H1 (cell line): ENCODE data around the gene CEACAM20. TPM values are rescaled to one million over a fixed set of nuclear protein-coding genes. Genes with fewer than 3 reads are reported as not detected.

Source experiments
- CTCF ChIA-PET: fragments of 300-600 bp; sonication (Branson Sonifier 250); formaldehyde crosslinking; loops from one replicate; lab custom pipeline; 2021; ENCODE audit not compliant: partially characterized antibody; lab: Charles Lee
- POLR2A ChIA-PET: fragments of 300-600 bp; sonication (Branson Sonifier 250); formaldehyde crosslinking; loops from one replicate; lab custom pipeline; 2021; ENCODE audit warnings: inconsistent platforms; ENCODE audit not compliant: partially characterized antibody; lab: Charles Lee
- DNase-seq, 2 experiments: peaks; one replicate each; pipeline versions ENCODE4 v3.0.0 to v3.0.0-alpha.2; 2010 to 2022; ENCODE audit warnings: low spot score in 2 of 2, low read depth in 1 of 2, mixed read lengths in 1 of 2
- FAIRE-seq: peaks from 2 replicates; lab custom pipeline; 2011; peaks lifted over from hg19 to GRCh38; lab: Jason Lieb, UNC
- H2AFZ ChIP-seq: 2 replicates; pipeline ENCODE4 v1.8.1; 2012; ENCODE audit warnings: low read length, inconsistent platforms
- H2AK5ac ChIP-seq: 2 replicates; pipeline ENCODE4 v1.6.1; 2013; ENCODE audit warnings: low read depth, low read length
- H2BK120ac ChIP-seq: replicated peaks from 2 replicates; pipeline ENCODE3; 2013; ENCODE audit warnings: low read depth, low read length, inconsistent platforms
- H2BK12ac ChIP-seq: 2 replicates; pipeline ENCODE4 v1.6.1; 2013; ENCODE audit warnings: low read depth, low read length
- H2BK15ac ChIP-seq: 2 replicates; pipeline ENCODE4 v1.6.1; 2013; ENCODE audit warnings: low read length
- H2BK20ac ChIP-seq: 2 replicates; pipeline ENCODE4 v1.6.1; 2013; ENCODE audit warnings: low read length
- H2BK5ac ChIP-seq: 2 replicates; pipeline ENCODE4 v1.6.1; 2013; ENCODE audit warnings: low read depth, low read length
- H3K14ac ChIP-seq: 2 replicates; pipeline ENCODE4 v1.6.1; 2013; ENCODE audit warnings: inconsistent platforms; ENCODE audit not compliant: insufficient read length
- H3K18ac ChIP-seq: 2 replicates; pipeline ENCODE4 v1.6.1; 2013; ENCODE audit warnings: low read length; ENCODE audit errors: extremely low read depth
- H3K23ac ChIP-seq: 2 replicates; pipeline ENCODE4 v1.6.1; 2013; ENCODE audit warnings: inconsistent platforms; ENCODE audit not compliant: insufficient read length
- H3K23me2 ChIP-seq: 2 replicates; pipeline ENCODE4 v1.6.1; 2013; ENCODE audit warnings: low read depth, low read length
- H3K27ac ChIP-seq: 2 replicates; pipeline ENCODE4 v1.6.1; 2011; ENCODE audit warnings: low read depth, low read length, inconsistent platforms
- H3K27me3 ChIP-seq, 4 experiments: replicated peaks in 1 of 4; 1 replicate in 1 of 4; 2 replicates in 3 of 4; pipeline versions ENCODE4 v1.6.1 to v1.8.1; 2011 to 2013; ENCODE audit warnings: low read length in 3 of 4, mild to moderate bottlenecking in 3 of 4, inconsistent platforms in 2 of 4, mixed read lengths in 2 of 4, moderate library complexity in 1 of 4; ENCODE audit not compliant: control insufficient read depth in 3 of 4, insufficient read depth in 3 of 4; ENCODE audit errors: extremely low read depth in 1 of 4
- H3K36me3 ChIP-seq, 4 experiments: 2 replicates each; pipeline versions ENCODE4 v1.6.1 to v1.8.1; 2011 to 2013; ENCODE audit warnings: mild to moderate bottlenecking in 4 of 4, low read length in 3 of 4, moderate library complexity in 2 of 4, control low read depth in 1 of 4, inconsistent platforms in 1 of 4; ENCODE audit not compliant: insufficient read depth in 4 of 4, control insufficient read depth in 2 of 4
- H3K4ac ChIP-seq: replicated peaks from 2 replicates; pipeline ENCODE3; 2013; ENCODE audit warnings: low read length, low read depth, mixed read lengths, inconsistent platforms; ENCODE audit not compliant: insufficient read length
- H3K4me1 ChIP-seq, 4 experiments: replicated peaks in 1 of 4; 1 replicate in 1 of 4; 2 replicates in 3 of 4; pipeline versions ENCODE4 v1.6.1 to v1.8.1; 2011 to 2013; ENCODE audit warnings: low read length in 3 of 4, inconsistent platforms in 2 of 4, mixed read lengths in 1 of 4; ENCODE audit not compliant: insufficient read depth in 4 of 4, control insufficient read depth in 3 of 4
- H3K4me2 ChIP-seq, 2 experiments: 2 replicates each; pipeline versions ENCODE4 v1.6.1 to v1.8.1; 2011 to 2013; ENCODE audit warnings: low read depth in 2 of 2, low read length in 2 of 2, control low read depth in 1 of 2, inconsistent platforms in 1 of 2, mild to moderate bottlenecking in 1 of 2; ENCODE audit not compliant: insufficient read depth in 1 of 2
- H3K4me3 ChIP-seq, 4 experiments: fragments of 200-600, 300-600 bp in 1 of 4; sonication (generic), shearing (Covaris generic), sonication (Bioruptor Twin) in 1 of 4; 2 replicates each; pipeline versions ENCODE4 v1.5.1 to v1.8.1; 2011 to 2016; ENCODE audit warnings: low read length in 4 of 4, low read depth in 3 of 4, control low read depth in 2 of 4, inconsistent platforms in 2 of 4, mild to moderate bottlenecking in 2 of 4, mixed read lengths in 1 of 4, moderate library complexity in 1 of 4; ENCODE audit not compliant: insufficient read depth in 2 of 4; ENCODE audit errors: extremely low read depth in 1 of 4
- H3K56ac ChIP-seq: replicated peaks from 2 replicates; pipeline ENCODE3; 2013; ENCODE audit warnings: low read depth, mild to moderate bottlenecking, mixed read lengths, low read length, inconsistent platforms; ENCODE audit not compliant: insufficient read length
- H3K79me1 ChIP-seq: 2 replicates; pipeline ENCODE4 v1.6.1; 2013; ENCODE audit warnings: low read depth, low read length, control low read depth
- H3K79me2 ChIP-seq, 2 experiments: 2 replicates each; pipeline versions ENCODE4 v1.6.1 to v1.8.1; 2012 to 2013; ENCODE audit warnings: low read length in 2 of 2, mild to moderate bottlenecking in 2 of 2, inconsistent platforms in 1 of 2; ENCODE audit not compliant: insufficient read depth in 2 of 2, control insufficient read depth in 1 of 2
- H3K9ac ChIP-seq, 4 experiments: replicated peaks in 1 of 4; 1 replicate in 1 of 4; 2 replicates in 3 of 4; pipeline versions ENCODE4 v1.6.1 to v1.8.1; 2011 to 2013; ENCODE audit warnings: low read depth in 3 of 4, low read length in 3 of 4, control low read depth in 2 of 4, mild to moderate bottlenecking in 2 of 4, moderate library complexity in 2 of 4, inconsistent platforms in 1 of 4; ENCODE audit errors: extremely low read depth in 1 of 4
- H3K9me3 ChIP-seq, 2 experiments: 2 replicates each; pipeline versions ENCODE4 v1.6.1 to v1.8.1; 2012 to 2013; ENCODE audit warnings: mild to moderate bottlenecking in 2 of 2, moderate library complexity in 2 of 2, control low read depth in 1 of 2, inconsistent platforms in 1 of 2, low read depth in 1 of 2, low read length in 1 of 2, mixed read lengths in 1 of 2; ENCODE audit not compliant: insufficient read depth in 2 of 2
- H4K20me1 ChIP-seq, 2 experiments: replicated peaks in 1 of 2; 2 replicates each; pipeline versions ENCODE3 to v1.8.1; 2011 to 2013; ENCODE audit warnings: inconsistent platforms in 2 of 2, low read length in 2 of 2, mild to moderate bottlenecking in 1 of 2; ENCODE audit not compliant: insufficient read depth in 2 of 2, control insufficient read depth in 1 of 2
- H4K5ac ChIP-seq: 2 replicates; pipeline ENCODE4 v1.6.1; 2013; ENCODE audit warnings: low read length, low read depth, mixed read lengths, inconsistent platforms; ENCODE audit not compliant: insufficient read length
- H4K8ac ChIP-seq: 2 replicates; pipeline ENCODE4 v1.8.0; 2013; ENCODE audit warnings: mild to moderate bottlenecking, moderate library complexity, low read length, inconsistent platforms; ENCODE audit not compliant: insufficient read depth; ENCODE audit errors: extremely low read depth
- H4K91ac ChIP-seq: replicated peaks from 2 replicates; pipeline ENCODE3; 2013; ENCODE audit warnings: low read length, mixed read lengths, inconsistent platforms; ENCODE audit not compliant: insufficient read length
- BACH1 ChIP-seq: IDR thresholded peaks from 2 replicates; pipeline ENCODE4 v1.6.1; 2012; ENCODE audit warnings: low read length, improper control_type of control experiment
- CTBP2 ChIP-seq: IDR thresholded peaks from 2 replicates; pipeline ENCODE4 v1.7.0; 2011; ENCODE audit warnings: borderline replicate concordance, mild to moderate bottlenecking, moderate library complexity, mixed read lengths, low read length; ENCODE audit not compliant: insufficient read depth, insufficient read length
- NRF1 ChIP-seq: IDR thresholded peaks from 2 replicates; pipeline ENCODE4 v1.6.1; 2011; ENCODE audit warnings: mild to moderate bottlenecking, low read depth, low read length, improper control_type of control experiment
- WGBS, 2 experiments: shearing (Covaris generic) in 1 of 2; methylation state at CpG; one replicate each; pipeline versions ENCODE4 v1.1.6 to v1.1.7; 2013 to 2015; ENCODE audit warnings: low lambda C conversion rate in 2 of 2, mixed read lengths in 2 of 2, inconsistent platforms in 1 of 2, low coverage in 1 of 2, missing lambda C conversion rate in 1 of 2; ENCODE audit not compliant: insufficient replicate concordance in 2 of 2, insufficient coverage in 1 of 2, insufficient read length in 1 of 2; ENCODE audit errors: extremely low coverage in 1 of 2, missing lambda C conversion rate in 1 of 2; 5-methylcytosine and 5-hydroxymethylcytosine counted together
- polyA plus RNA-seq, 7 experiments: library from polyadenylated mRNA; depleted of rRNA in 3 of 7; stranded (reverse) in 5 of 7; unstranded in 2 of 7; fragments of >200 nt in 5 of 7; fragments of 200-250 nt in 2 of 7; gene quantifications; 1 replicate in 5 of 7; 2 replicates in 1 of 7; 4 replicates in 1 of 7; pipeline versions ENCODE4 v1.2.1 to v1.2.3, GENCODE V29; 2011 to 2013; ENCODE audit warnings: missing spikeins in 2 of 7, mixed read lengths in 2 of 7
- total RNA-seq: library from RNA; stranded (reverse); fragmentation: NEBNext Ultra II Directional; extraction: Animal tissue kit (Norgen Biotek cat#: 25700); gene quantifications from 2 replicates; pipeline ENCODE4 v1.2.1, GENCODE V29; 2021
- TF ChIP-seq, protein P1 (sequence below), 3 experiments: IDR thresholded peaks; 1 replicate in 2 of 3; 2 replicates in 1 of 3; pipeline versions ENCODE4 v1.5.1 to v1.6.1; 2011; ENCODE audit warnings: low read length in 3 of 3, mild to moderate bottlenecking in 3 of 3, inconsistent platforms in 2 of 3, low read depth in 1 of 3, moderate library complexity in 1 of 3; ENCODE audit not compliant: insufficient read depth in 1 of 3; ENCODE audit errors: control extremely low read depth in 1 of 3
- TF ChIP-seq, protein P2 (sequence below): IDR thresholded peaks from 2 replicates; pipeline ENCODE4 v1.6.1; 2011; ENCODE audit warnings: low read depth, mild to moderate bottlenecking, low read length; ENCODE audit not compliant: insufficient read depth

The CEACAM20 gene
- total and polyA plus RNA-seq, 2 of the 8 experiments (the other 6 are each of a cell fraction or from before 2014, with no cell fraction given): not detected

DNA sequence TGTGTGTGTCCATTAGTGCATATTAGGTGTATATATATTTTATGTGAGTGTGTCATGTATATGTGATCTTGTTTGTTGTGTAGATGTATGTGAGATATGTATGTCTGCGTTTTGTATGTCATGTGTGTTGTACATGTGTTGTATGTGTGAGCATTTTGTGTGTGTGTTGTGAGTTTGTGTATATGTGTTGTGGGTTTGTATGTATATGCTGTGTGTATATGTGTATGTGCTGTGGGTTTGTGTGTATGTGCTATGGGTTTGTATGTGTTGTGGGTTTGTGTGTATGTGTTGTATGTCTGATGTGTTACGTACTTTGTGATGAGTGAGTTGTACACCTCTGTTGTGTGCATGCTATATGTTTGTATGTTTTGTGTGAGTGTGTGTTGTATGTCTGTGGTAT lies 8.1 kb downstream of the CEACAM20 start:
- no peak for DNase-seq
- H3K4me3 ChIP-seq: no peak overlapping the region

More for the DNA sequence above, 8.1 kb downstream of the CEACAM20 start:
- H3K79me1 ChIP-seq: no peaks in the 10 kb centered on the region
- no peak overlapping the region for H3K14ac ChIP-seq
- H2AK5ac ChIP-seq: no peak overlapping the region
- WGBS, 2 experiments: 81% methylated on average over 2 of the region's 2 CpGs; no CpG with 5 or more reads in 1 of the 2 experiments
- ChIA-PET POLR2A (no interaction called here), CTCF (no interaction called here)
- H4K20me1 ChIP-seq: peaks cover 0 to 1% of the 10 kb centered on the region in 2 experiments
- no peak overlapping the region for H2BK12ac ChIP-seq
- no peaks in the 10 kb centered on the region for H3K4me1 ChIP-seq
- no peak overlapping the region for H3K4me2 ChIP-seq
- peak overlapping the region; percentile 96 for H3K56ac ChIP-seq
- no peak for FAIRE-seq
- H4K5ac ChIP-seq: no peak overlapping the region
- H3K27ac ChIP-seq: no peak overlapping the region
- H3K4ac ChIP-seq: no peak overlapping the region
- no peaks in the 10 kb centered on the region for H3K27me3 ChIP-seq
- H2AFZ ChIP-seq: no peak overlapping the region
- no peak overlapping the region for H2BK15ac ChIP-seq
- TF ChIP-seq, protein P1, sequence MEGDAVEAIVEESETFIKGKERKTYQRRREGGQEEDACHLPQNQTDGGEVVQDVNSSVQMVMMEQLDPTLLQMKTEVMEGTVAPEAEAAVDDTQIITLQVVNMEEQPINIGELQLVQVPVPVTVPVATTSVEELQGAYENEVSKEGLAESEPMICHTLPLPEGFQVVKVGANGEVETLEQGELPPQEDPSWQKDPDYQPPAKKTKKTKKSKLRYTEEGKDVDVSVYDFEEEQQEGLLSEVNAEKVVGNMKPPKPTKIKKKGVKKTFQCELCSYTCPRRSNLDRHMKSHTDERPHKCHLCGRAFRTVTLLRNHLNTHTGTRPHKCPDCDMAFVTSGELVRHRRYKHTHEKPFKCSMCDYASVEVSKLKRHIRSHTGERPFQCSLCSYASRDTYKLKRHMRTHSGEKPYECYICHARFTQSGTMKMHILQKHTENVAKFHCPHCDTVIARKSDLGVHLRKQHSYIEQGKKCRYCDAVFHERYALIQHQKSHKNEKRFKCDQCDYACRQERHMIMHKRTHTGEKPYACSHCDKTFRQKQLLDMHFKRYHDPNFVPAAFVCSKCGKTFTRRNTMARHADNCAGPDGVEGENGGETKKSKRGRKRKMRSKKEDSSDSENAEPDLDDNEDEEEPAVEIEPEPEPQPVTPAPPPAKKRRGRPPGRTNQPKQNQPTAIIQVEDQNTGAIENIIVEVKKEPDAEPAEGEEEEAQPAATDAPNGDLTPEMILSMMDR (IDR thresholded peaks at IDR 0.05; ENCODE audit: control extremely low read depth in 1 of 3, insufficient read depth in 1 of 3, low read depth in 1 of 3, low read length in 3 of 3): no peak
- TF ChIP-seq, protein P2, sequence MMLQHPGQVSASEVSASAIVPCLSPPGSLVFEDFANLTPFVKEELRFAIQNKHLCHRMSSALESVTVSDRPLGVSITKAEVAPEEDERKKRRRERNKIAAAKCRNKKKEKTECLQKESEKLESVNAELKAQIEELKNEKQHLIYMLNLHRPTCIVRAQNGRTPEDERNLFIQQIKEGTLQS: no peak
- no peak for TF ChIP-seq CTBP2
- no peak for TF ChIP-seq NRF1
- no peak for TF ChIP-seq BACH1
- TF ChIP-seq, all 59 proteins: peak for 0
- peaks cover 8% of the 10 kb centered on the region; the same call in 1 of the 2 replicates for H3K23me2 ChIP-seq
- H2BK20ac ChIP-seq: no peak overlapping the region
- no peak overlapping the region; a peak in 1 of 7 replicates for H3K9ac ChIP-seq
- 0 out of 4 replicates have a peak, but pooled peaks cover 0 to 3% of the 10 kb centered on the region in 2 experiments for H3K79me2 ChIP-seq
- no peak overlapping the region for H4K8ac ChIP-seq
- no peak overlapping the region for H2BK120ac ChIP-seq
- H3K9me3 ChIP-seq: peaks cover 53 to 55% of the 10 kb centered on the region in 2 experiments
- no peak overlapping the region for H3K18ac ChIP-seq
- no peak overlapping the region for H2BK5ac ChIP-seq
- no peaks in the 10 kb centered on the region for H3K36me3 ChIP-seq
- no peak overlapping the region for H3K23ac ChIP-seq
- H4K91ac ChIP-seq: no peak overlapping the region
